CD4-positive, alpha-beta T cell treated with Interleukin-4 for 1 hour (primary cell): ENCODE results near the gene WDR17.
"Not testable (repeated sequence)": the region's sequence is repeated elsewhere in the genome, so short reads cannot be mapped to it uniquely, and the experiment has no call there.

Experiments
- DNase-seq, 2 donors: peaks; one replicate each; pipeline ENCODE4 v3.0.0-alpha.2; 2020 to 2022

The WDR17 gene

GRCh38 chr4:176193938-176194337, 128.3 kb downstream of the WDR17 start:
- DNase-seq = no peak

DNA sequence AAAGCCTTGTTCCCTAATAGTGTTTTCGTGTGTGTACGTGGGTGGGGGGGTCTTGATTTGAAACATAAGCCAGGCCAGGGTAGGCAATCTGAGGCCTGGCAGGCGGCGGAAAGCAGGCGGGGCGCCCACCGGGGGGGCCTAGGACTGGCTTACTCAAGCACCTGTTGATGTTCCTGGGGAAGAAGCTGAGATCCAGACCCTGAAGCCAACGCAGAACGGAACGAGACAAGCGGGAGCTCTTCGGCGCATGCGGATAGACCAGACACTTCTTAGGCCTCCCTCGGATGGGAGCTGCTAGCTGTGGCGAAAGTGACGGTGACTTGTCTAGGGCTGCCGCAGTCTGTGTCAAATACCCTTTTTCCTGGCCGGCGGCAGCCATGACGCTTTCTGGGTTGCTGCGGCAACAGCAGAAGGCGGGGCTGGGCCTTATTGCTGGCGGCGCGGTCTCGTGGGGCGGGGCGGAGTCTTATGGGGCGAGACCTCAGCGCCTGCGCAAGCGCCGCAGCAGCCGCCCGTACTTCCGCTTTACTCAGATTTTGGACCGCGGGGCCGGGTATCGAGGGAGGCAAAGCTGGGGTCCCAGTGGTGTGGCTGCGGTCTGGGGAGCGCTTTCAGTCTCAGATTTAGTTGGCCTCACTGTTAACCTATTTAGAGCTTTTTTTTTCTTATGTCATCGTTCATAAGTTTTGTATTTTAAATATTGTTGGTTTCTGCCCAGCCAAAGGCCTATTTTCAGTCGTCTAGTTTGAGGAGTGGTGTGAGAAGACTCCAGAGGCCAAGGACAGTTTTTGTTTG, 129.7 kb downstream of the WDR17 start, which contains the start of gene SPATA4:
TSS of gene SPATA4 (minus strand) at position 402 of the 795 bp plus-strand sequence. CDS start at position 379, 23 bp downstream.
- DNase-seq = peak; percentile 92 to 94

GRCh38 chr4:176198316-176198903, 132.8 kb downstream of the WDR17 start:
- DNase-seq = no peak

DNA sequence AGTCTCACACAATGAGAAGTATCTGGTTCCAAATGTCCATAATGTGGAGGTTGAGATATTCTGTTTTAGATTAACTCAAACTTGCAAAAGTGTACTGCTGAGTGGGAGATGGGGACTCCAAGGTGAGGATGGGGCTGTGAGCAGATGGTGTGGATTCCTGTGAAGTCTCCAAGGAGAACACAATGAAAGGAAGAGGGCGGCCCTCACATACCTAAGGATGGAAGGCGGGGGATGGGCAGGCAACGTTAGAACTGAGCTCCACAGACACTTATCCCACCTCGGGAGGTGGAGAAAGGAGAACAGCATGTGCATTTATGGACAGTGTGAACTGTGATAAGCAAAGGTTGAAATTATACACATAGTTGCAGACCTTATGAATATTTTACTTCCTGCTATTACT, 139.7 kb downstream of the WDR17 start:
- no peak for DNase-seq

DNA sequence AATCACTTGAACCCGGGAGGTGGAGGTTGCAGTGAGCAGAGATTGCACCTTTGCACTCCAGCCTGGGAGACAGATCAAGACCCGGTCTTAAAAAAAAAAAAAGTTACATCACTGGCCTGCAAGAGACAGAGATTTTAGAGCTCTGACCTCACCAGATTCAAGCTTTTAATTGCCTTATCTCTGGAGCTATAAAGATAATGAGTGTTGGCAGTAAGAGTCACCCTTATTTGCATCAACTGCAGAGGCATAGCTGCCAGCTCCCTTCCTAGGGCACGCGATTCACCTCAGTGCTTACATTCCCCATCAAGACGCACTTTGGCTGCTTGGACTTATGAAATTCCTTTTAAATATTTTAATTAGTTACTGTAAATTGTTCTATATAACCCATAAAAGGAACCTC, 142.2 kb downstream of the WDR17 start:
- no peak for DNase-seq

- no peak for DNase-seq
Measured at GRCh38 chr4:176209535-176209934, 143.9 kb downstream of the WDR17 start.

GRCh38 chr4:176210101-176210500, 144.5 kb downstream of the WDR17 start:
- DNase-seq = no peak

DNA sequence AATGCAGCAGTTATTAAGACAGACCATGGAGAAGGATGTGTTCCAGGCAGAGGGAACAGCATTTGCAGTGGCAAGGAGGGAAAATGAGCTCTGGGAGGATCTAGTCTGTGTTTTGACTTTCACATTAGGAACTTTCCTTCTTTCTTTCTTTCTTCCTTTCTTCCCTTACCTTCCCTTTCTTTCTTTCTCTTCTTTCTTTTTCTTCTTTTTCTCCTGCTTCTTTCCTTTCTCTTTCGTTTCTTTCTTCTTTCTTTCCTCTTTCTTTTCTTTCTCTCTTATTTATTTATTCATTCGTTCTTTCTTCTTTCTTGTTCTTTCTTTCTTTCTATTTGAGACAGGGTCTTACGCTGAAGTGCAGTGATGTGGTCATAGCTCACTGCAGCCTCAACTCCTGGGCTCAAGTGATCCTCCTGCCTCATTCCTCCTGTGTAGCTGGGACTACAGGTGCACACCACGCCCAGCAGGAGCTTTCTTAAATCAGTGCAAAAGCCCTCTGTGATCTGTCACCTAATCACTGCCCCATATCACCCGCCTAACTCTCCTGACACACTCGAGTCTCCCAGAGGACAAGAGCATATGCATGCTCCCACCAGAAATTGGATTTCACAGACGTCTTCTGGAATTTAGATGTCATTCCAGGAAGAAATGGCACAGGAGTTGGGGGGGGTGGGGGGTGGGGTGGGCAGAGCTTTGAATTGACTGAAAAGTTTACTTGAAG, 145.1 kb downstream of the WDR17 start:
- DNase-seq = no peak

- not testable (repeated sequence) for DNase-seq
Measured at GRCh38 chr4:176212351-176212750, 146.7 kb downstream of the WDR17 start.

GRCh38 chr4:176217510-176217909, 151.9 kb downstream of the WDR17 start:
- no peak for DNase-seq

- DNase-seq = no peak
Measured at GRCh38 chr4:176222149-176222548, 156.5 kb downstream of the WDR17 start.

- DNase-seq = no peak
Measured at GRCh38 chr4:176223561-176223960, 157.9 kb downstream of the WDR17 start.

- DNase-seq = no peak
Measured at GRCh38 chr4:176226736-176227135, 161.1 kb downstream of the WDR17 start.

GRCh38 chr4:176229645-176230044, 164.0 kb downstream of the WDR17 start:
- DNase-seq = no peak
